ENCODE data around the gene GCNT1.
A peak's percentile ranks its signal among the peaks of the same experiment; 100 is the strongest.
"Not testable (repeated sequence)": the region's sequence is repeated elsewhere in the genome, so short reads cannot be mapped to it uniquely, and the experiment has no call there.

The GCNT1 gene

DNA sequence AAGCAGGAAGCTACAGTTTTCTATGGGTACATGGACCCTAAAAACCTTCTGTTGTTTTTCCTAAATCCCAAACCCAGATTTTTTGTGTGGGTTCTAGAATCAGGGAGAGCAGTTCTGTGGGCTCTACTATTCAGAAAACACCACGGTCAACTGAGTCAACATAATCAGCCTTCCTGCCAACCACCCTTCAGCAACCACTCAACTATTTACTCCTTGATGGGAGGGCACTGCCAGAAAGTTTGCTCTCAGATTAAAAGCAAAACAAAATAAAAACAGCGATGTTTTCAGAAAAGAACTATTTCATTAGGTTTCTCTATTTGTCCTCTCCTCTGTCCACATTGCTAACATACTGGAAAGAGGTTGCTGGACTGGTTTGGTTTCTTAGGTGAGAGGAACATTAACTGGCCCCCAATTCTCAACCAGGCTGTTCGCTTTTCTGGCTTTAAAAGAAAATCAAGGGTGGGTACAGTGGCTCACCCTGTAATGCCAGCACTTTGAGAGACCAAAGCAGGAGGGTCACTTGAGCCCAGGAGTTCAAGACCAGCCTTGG lies 72.3 kb downstream of the GCNT1 start:
- H2BK5ac ChIP-seq (ENCODE audit: low read depth, low read length, poor library complexity, severe bottlenecking), result no peak overlapping the region
- 92% methylated on average over 2 of the region's 3 CpGs for WGBS
- H3K14ac ChIP-seq (ENCODE audit: low read length in 2 of 2), result no peak overlapping the region
- H2BK12ac ChIP-seq (ENCODE audit: low read length in 2 of 2), result no peak overlapping the region
- no peak for DNase-seq
- no peak overlapping the region for H3K27ac ChIP-seq (ENCODE audit: low read length, poor library complexity, severe bottlenecking)
- H3K23ac ChIP-seq (ENCODE audit: low read length in 2 of 2), result no peak overlapping the region
- no peaks in the 10 kb centered on the region for H3K36me3 ChIP-seq (ENCODE audit: control insufficient read depth in 1 of 2, insufficient read depth in 2 of 2, low read depth in 1 of 2, low read length in 2 of 2)
- H3K4ac ChIP-seq (ENCODE audit: low read depth in 1 of 2, low read length in 2 of 2), result no peak overlapping the region
- H2BK15ac ChIP-seq (ENCODE audit: low read depth, poor library complexity, severe bottlenecking), result no peak overlapping the region
- no peak overlapping the region for H4K8ac ChIP-seq (ENCODE audit: low read length)
- no peak overlapping the region for H2AFZ ChIP-seq (ENCODE audit: low read depth, low read length)
- no peaks in the 10 kb centered on the region for H3K79me1 ChIP-seq (replicated peaks; ENCODE audit: low read length, poor library complexity, severe bottlenecking)
- H3K4me1 ChIP-seq (ENCODE audit: control insufficient read depth, insufficient read depth, low read depth, low read length), result no peaks in the 10 kb centered on the region
- H3K9ac ChIP-seq (ENCODE audit: low read length), result peak overlapping the region; percentile 31
- H3K18ac ChIP-seq (ENCODE audit: low read depth in 1 of 2, low read length in 2 of 2), result no peak overlapping the region
- no peak overlapping the region for H2AK5ac ChIP-seq (ENCODE audit: low read length, severe bottlenecking)
- no peak overlapping the region for H4K91ac ChIP-seq (ENCODE audit: low read length)
- no peak overlapping the region for H2BK120ac ChIP-seq (ENCODE audit: low read depth, low read length)
- peaks cover 0 to 38% of the 10 kb centered on the region in 2 experiments for H3K27me3 ChIP-seq (ENCODE audit: control insufficient read depth in 1 of 2, insufficient read depth in 1 of 2, low read length in 2 of 2)
- H3K4me3 ChIP-seq (ENCODE audit: insufficient read depth in 1 of 2, low read depth in 1 of 2, low read length in 2 of 2), result no peak overlapping the region
- H3K4me2 ChIP-seq (ENCODE audit: low read length, poor library complexity, severe bottlenecking), result no peak overlapping the region
- peaks cover 6% of the 10 kb centered on the region for H3K9me3 ChIP-seq (ENCODE audit: control insufficient read depth, low read length)

DNA sequence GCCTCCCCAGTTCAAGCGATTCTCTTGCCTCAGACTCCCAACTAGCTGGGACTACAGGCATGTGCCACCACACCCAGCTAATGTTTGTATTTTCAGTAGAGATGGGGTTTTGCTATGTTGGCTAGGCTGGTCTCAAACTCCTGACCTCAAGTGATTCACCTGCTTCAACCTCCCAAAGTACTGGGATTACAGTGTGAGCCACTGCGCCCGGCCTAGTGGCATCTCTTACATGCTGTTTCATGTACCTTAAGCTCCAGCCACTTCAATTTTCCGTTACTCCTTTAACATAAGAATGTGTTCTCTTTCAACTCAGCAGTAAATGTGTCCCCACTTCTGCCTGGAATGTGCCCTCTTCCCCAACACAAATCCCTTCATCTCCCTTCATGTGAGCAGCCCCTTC lies 73.9 kb downstream of the GCNT1 start:
- not testable (repeated sequence) for H3K4ac ChIP-seq (ENCODE audit: low read depth in 1 of 2, low read length in 2 of 2); H2BK12ac ChIP-seq (ENCODE audit: low read length in 2 of 2); H3K27ac ChIP-seq (ENCODE audit: low read length, poor library complexity, severe bottlenecking); H3K9me3 ChIP-seq (ENCODE audit: control insufficient read depth, low read length); H3K4me2 ChIP-seq (ENCODE audit: low read length, poor library complexity, severe bottlenecking); H3K14ac ChIP-seq (ENCODE audit: low read length in 2 of 2); H3K79me1 ChIP-seq (replicated peaks; ENCODE audit: low read length, poor library complexity, severe bottlenecking); H4K91ac ChIP-seq (ENCODE audit: low read length); H3K9ac ChIP-seq (ENCODE audit: low read length); H2BK5ac ChIP-seq (ENCODE audit: low read depth, low read length, poor library complexity, severe bottlenecking); H3K18ac ChIP-seq (ENCODE audit: low read depth in 1 of 2, low read length in 2 of 2); H2BK15ac ChIP-seq (ENCODE audit: low read depth, poor library complexity, severe bottlenecking); H2BK120ac ChIP-seq (ENCODE audit: low read depth, low read length); H3K23ac ChIP-seq (ENCODE audit: low read length in 2 of 2); H3K36me3 ChIP-seq (ENCODE audit: control insufficient read depth in 1 of 2, insufficient read depth in 2 of 2, low read depth in 1 of 2, low read length in 2 of 2); H3K4me1 ChIP-seq (ENCODE audit: control insufficient read depth, insufficient read depth, low read depth, low read length); H3K4me3 ChIP-seq (ENCODE audit: insufficient read depth in 1 of 2, low read depth in 1 of 2, low read length in 2 of 2); H2AFZ ChIP-seq (ENCODE audit: low read depth, low read length); DNase-seq
- peak overlapping the region; percentile 72 for H2AK5ac ChIP-seq (ENCODE audit: low read length, severe bottlenecking)
- H4K8ac ChIP-seq (ENCODE audit: low read length), result peak overlapping the region; percentile 35
- peaks cover 0 to 26% of the 10 kb centered on the region in 2 experiments for H3K27me3 ChIP-seq (ENCODE audit: control insufficient read depth in 1 of 2, insufficient read depth in 1 of 2, low read length in 2 of 2)
- WGBS, result 89% methylated on average over 3 of the region's 4 CpGs

DNA sequence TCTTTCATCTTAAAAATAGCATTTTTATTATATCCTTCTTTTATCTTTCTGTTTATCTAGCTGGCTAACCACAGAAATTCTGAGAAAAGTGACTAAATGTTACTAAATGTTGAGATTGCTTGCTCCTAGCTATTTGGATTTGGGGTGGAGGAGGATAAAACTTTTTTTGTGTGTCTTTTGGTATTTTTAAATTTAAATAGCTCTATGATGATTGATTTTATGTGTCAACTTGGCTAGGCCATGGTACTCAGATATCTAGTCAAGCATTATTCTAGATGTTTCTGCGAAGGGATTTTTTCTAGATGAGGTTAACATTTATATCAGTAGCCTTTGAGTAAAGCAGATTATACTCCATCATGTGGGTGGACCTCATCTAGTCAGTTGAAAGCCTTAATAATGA lies 75.0 kb downstream of the GCNT1 start:
- no peak overlapping the region for H3K23ac ChIP-seq (ENCODE audit: low read length in 2 of 2)
- no peak overlapping the region for H2BK120ac ChIP-seq (ENCODE audit: low read depth, low read length)
- no peak overlapping the region for H3K14ac ChIP-seq (ENCODE audit: low read length in 2 of 2)
- H2AFZ ChIP-seq (ENCODE audit: low read depth, low read length), result no peak overlapping the region
- H3K27ac ChIP-seq (ENCODE audit: low read length, poor library complexity, severe bottlenecking), result no peak overlapping the region
- H3K36me3 ChIP-seq (ENCODE audit: control insufficient read depth in 1 of 2, insufficient read depth in 2 of 2, low read depth in 1 of 2, low read length in 2 of 2), result no peaks in the 10 kb centered on the region
- H3K4me3 ChIP-seq (ENCODE audit: insufficient read depth in 1 of 2, low read depth in 1 of 2, low read length in 2 of 2), result no peak overlapping the region
- H3K4me1 ChIP-seq (ENCODE audit: control insufficient read depth, insufficient read depth, low read depth, low read length), result peaks cover 3% of the 10 kb centered on the region
- no peak overlapping the region for H2BK5ac ChIP-seq (ENCODE audit: low read depth, low read length, poor library complexity, severe bottlenecking)
- H3K4me2 ChIP-seq (ENCODE audit: low read length, poor library complexity, severe bottlenecking), result no peak overlapping the region
- H4K91ac ChIP-seq (ENCODE audit: low read length), result no peak overlapping the region
- H4K8ac ChIP-seq (ENCODE audit: low read length), result no peak overlapping the region
- WGBS, result no CpG with 5 or more reads among the region's 1 CpG
- H3K27me3 ChIP-seq (ENCODE audit: control insufficient read depth in 1 of 2, insufficient read depth in 1 of 2, low read length in 2 of 2), result peaks cover 0 to 26% of the 10 kb centered on the region in 2 experiments
- DNase-seq, result no peak
- H2BK15ac ChIP-seq (ENCODE audit: low read depth, poor library complexity, severe bottlenecking), result no peak overlapping the region
- no peaks in the 10 kb centered on the region for H3K9me3 ChIP-seq (ENCODE audit: control insufficient read depth, low read length)
- no peak overlapping the region for H2AK5ac ChIP-seq (ENCODE audit: low read length, severe bottlenecking)
- H3K9ac ChIP-seq (ENCODE audit: low read length), result no peak overlapping the region
- H3K79me1 ChIP-seq (replicated peaks; ENCODE audit: low read length, poor library complexity, severe bottlenecking), result no peaks in the 10 kb centered on the region
- H2BK12ac ChIP-seq (ENCODE audit: low read length in 2 of 2), result no peak overlapping the region
- no peak overlapping the region for H3K18ac ChIP-seq (ENCODE audit: low read depth in 1 of 2, low read length in 2 of 2)
- no peak overlapping the region for H3K4ac ChIP-seq (ENCODE audit: low read depth in 1 of 2, low read length in 2 of 2)

DNA sequence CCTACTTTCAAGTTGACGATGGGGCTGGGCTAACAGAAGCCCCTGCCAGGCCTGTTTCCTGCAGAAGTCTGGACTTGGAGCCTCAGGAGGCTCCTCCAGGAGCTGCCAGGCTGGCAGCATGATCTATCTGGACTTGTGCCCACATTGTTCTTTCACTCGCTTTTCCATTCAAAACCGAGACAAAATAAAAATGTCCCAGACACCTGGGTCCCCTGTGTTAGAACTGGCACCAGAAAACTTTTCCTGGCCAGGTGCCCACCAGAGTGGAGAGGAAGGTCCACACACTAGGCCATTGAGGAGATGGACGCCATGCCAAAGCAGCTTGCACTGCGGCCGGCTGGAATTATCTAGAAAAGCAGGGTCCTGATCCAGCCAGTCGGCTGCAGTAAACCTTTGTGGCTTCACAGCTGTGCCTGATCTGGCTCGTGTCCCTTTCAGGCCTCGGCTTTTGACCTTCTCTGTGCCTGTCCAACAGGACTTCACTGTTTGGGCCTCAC lies 78.2 kb downstream of the GCNT1 start:
- H2BK5ac ChIP-seq (ENCODE audit: low read depth, low read length, poor library complexity, severe bottlenecking), result no peak overlapping the region
- no peak overlapping the region for H2AK5ac ChIP-seq (ENCODE audit: low read length, severe bottlenecking)
- peaks cover 0 to 41% of the 10 kb centered on the region in 2 experiments for H3K27me3 ChIP-seq (ENCODE audit: control insufficient read depth in 1 of 2, insufficient read depth in 1 of 2, low read length in 2 of 2)
- H4K8ac ChIP-seq (ENCODE audit: low read length), result no peak overlapping the region
- H3K4me1 ChIP-seq (ENCODE audit: control insufficient read depth, insufficient read depth, low read depth, low read length), result peaks cover 3% of the 10 kb centered on the region
- no peak overlapping the region for H3K9ac ChIP-seq (ENCODE audit: low read length)
- no peaks in the 10 kb centered on the region for H3K36me3 ChIP-seq (ENCODE audit: control insufficient read depth in 1 of 2, insufficient read depth in 2 of 2, low read depth in 1 of 2, low read length in 2 of 2)
- no peak overlapping the region for H3K4me3 ChIP-seq (ENCODE audit: insufficient read depth in 1 of 2, low read depth in 1 of 2, low read length in 2 of 2)
- no peak for DNase-seq
- no peaks in the 10 kb centered on the region for H3K9me3 ChIP-seq (ENCODE audit: control insufficient read depth, low read length)
- WGBS, result 94% methylated on average over 9 of the region's 9 CpGs
- H3K79me1 ChIP-seq (replicated peaks; ENCODE audit: low read length, poor library complexity, severe bottlenecking), result no peaks in the 10 kb centered on the region
- no peak overlapping the region for H3K18ac ChIP-seq (ENCODE audit: low read depth in 1 of 2, low read length in 2 of 2)
- H2BK12ac ChIP-seq (ENCODE audit: low read length in 2 of 2), result no peak overlapping the region
- H2BK15ac ChIP-seq (ENCODE audit: low read depth, poor library complexity, severe bottlenecking), result no peak overlapping the region
- H3K23ac ChIP-seq (ENCODE audit: low read length in 2 of 2), result no peak overlapping the region
- no peak overlapping the region for H3K27ac ChIP-seq (ENCODE audit: low read length, poor library complexity, severe bottlenecking)
- no peak overlapping the region for H3K4me2 ChIP-seq (ENCODE audit: low read length, poor library complexity, severe bottlenecking)
- H2AFZ ChIP-seq (ENCODE audit: low read depth, low read length), result no peak overlapping the region
- H3K4ac ChIP-seq (ENCODE audit: low read depth in 1 of 2, low read length in 2 of 2), result no peak overlapping the region
- H4K91ac ChIP-seq (ENCODE audit: low read length), result no peak overlapping the region
- H3K14ac ChIP-seq (ENCODE audit: low read length in 2 of 2), result no peak overlapping the region
- H2BK120ac ChIP-seq (ENCODE audit: low read depth, low read length), result no peak overlapping the region

All from mesenchymal stem cell (in vitro differentiated cells and primary cell).